H1 (cell line): ENCODE measurements around the gene VEPH1. TPM values are rescaled to one million over a fixed set of nuclear protein-coding genes. Genes with fewer than 3 reads are reported as not detected.

Source experiments
- CTCF ChIA-PET: fragments of 300-600 bp; sonication (Branson Sonifier 250); formaldehyde crosslinking; loops from one replicate; lab custom pipeline; 2021; ENCODE audit not compliant: partially characterized antibody; lab: Charles Lee
- POLR2A ChIA-PET: fragments of 300-600 bp; sonication (Branson Sonifier 250); formaldehyde crosslinking; loops from one replicate; lab custom pipeline; 2021; ENCODE audit warnings: inconsistent platforms; ENCODE audit not compliant: partially characterized antibody; lab: Charles Lee
- DNase-seq, 2 experiments: peaks; one replicate each; pipeline versions ENCODE4 v3.0.0 to v3.0.0-alpha.2; 2010 to 2022; ENCODE audit warnings: low spot score in 2 of 2, low read depth in 1 of 2, mixed read lengths in 1 of 2
- FAIRE-seq: peaks from 2 replicates; lab custom pipeline; 2011; peaks lifted over from hg19 to GRCh38; lab: Jason Lieb, UNC
- H2AFZ ChIP-seq: 2 replicates; pipeline ENCODE4 v1.8.1; 2012; ENCODE audit warnings: low read length, inconsistent platforms
- H2AK5ac ChIP-seq: 2 replicates; pipeline ENCODE4 v1.6.1; 2013; ENCODE audit warnings: low read depth, low read length
- H2BK120ac ChIP-seq: replicated peaks from 2 replicates; pipeline ENCODE3; 2013; ENCODE audit warnings: low read depth, low read length, inconsistent platforms
- H2BK12ac ChIP-seq: 2 replicates; pipeline ENCODE4 v1.6.1; 2013; ENCODE audit warnings: low read depth, low read length
- H2BK15ac ChIP-seq: 2 replicates; pipeline ENCODE4 v1.6.1; 2013; ENCODE audit warnings: low read length
- H2BK20ac ChIP-seq: 2 replicates; pipeline ENCODE4 v1.6.1; 2013; ENCODE audit warnings: low read length
- H2BK5ac ChIP-seq: 2 replicates; pipeline ENCODE4 v1.6.1; 2013; ENCODE audit warnings: low read depth, low read length
- H3K14ac ChIP-seq: 2 replicates; pipeline ENCODE4 v1.6.1; 2013; ENCODE audit warnings: inconsistent platforms; ENCODE audit not compliant: insufficient read length
- H3K18ac ChIP-seq: 2 replicates; pipeline ENCODE4 v1.6.1; 2013; ENCODE audit warnings: low read length; ENCODE audit errors: extremely low read depth
- H3K23ac ChIP-seq: 2 replicates; pipeline ENCODE4 v1.6.1; 2013; ENCODE audit warnings: inconsistent platforms; ENCODE audit not compliant: insufficient read length
- H3K23me2 ChIP-seq: 2 replicates; pipeline ENCODE4 v1.6.1; 2013; ENCODE audit warnings: low read depth, low read length
- H3K27ac ChIP-seq: 2 replicates; pipeline ENCODE4 v1.6.1; 2011; ENCODE audit warnings: low read depth, low read length, inconsistent platforms
- H3K27me3 ChIP-seq, 4 experiments: replicated peaks in 1 of 4; 1 replicate in 1 of 4; 2 replicates in 3 of 4; pipeline versions ENCODE4 v1.6.1 to v1.8.1; 2011 to 2013; ENCODE audit warnings: low read length in 3 of 4, mild to moderate bottlenecking in 3 of 4, inconsistent platforms in 2 of 4, mixed read lengths in 2 of 4, moderate library complexity in 1 of 4; ENCODE audit not compliant: control insufficient read depth in 3 of 4, insufficient read depth in 3 of 4; ENCODE audit errors: extremely low read depth in 1 of 4
- H3K36me3 ChIP-seq, 4 experiments: 2 replicates each; pipeline versions ENCODE4 v1.6.1 to v1.8.1; 2011 to 2013; ENCODE audit warnings: mild to moderate bottlenecking in 4 of 4, low read length in 3 of 4, moderate library complexity in 2 of 4, control low read depth in 1 of 4, inconsistent platforms in 1 of 4; ENCODE audit not compliant: insufficient read depth in 4 of 4, control insufficient read depth in 2 of 4
- H3K4ac ChIP-seq: replicated peaks from 2 replicates; pipeline ENCODE3; 2013; ENCODE audit warnings: low read length, low read depth, mixed read lengths, inconsistent platforms; ENCODE audit not compliant: insufficient read length
- H3K4me1 ChIP-seq, 4 experiments: replicated peaks in 1 of 4; 1 replicate in 1 of 4; 2 replicates in 3 of 4; pipeline versions ENCODE4 v1.6.1 to v1.8.1; 2011 to 2013; ENCODE audit warnings: low read length in 3 of 4, inconsistent platforms in 2 of 4, mixed read lengths in 1 of 4; ENCODE audit not compliant: insufficient read depth in 4 of 4, control insufficient read depth in 3 of 4
- H3K4me2 ChIP-seq, 2 experiments: 2 replicates each; pipeline versions ENCODE4 v1.6.1 to v1.8.1; 2011 to 2013; ENCODE audit warnings: low read depth in 2 of 2, low read length in 2 of 2, control low read depth in 1 of 2, inconsistent platforms in 1 of 2, mild to moderate bottlenecking in 1 of 2; ENCODE audit not compliant: insufficient read depth in 1 of 2
- H3K4me3 ChIP-seq, 4 experiments: fragments of 200-600, 300-600 bp in 1 of 4; sonication (generic), shearing (Covaris generic), sonication (Bioruptor Twin) in 1 of 4; 2 replicates each; pipeline versions ENCODE4 v1.5.1 to v1.8.1; 2011 to 2016; ENCODE audit warnings: low read length in 4 of 4, low read depth in 3 of 4, control low read depth in 2 of 4, inconsistent platforms in 2 of 4, mild to moderate bottlenecking in 2 of 4, mixed read lengths in 1 of 4, moderate library complexity in 1 of 4; ENCODE audit not compliant: insufficient read depth in 2 of 4; ENCODE audit errors: extremely low read depth in 1 of 4
- H3K56ac ChIP-seq: replicated peaks from 2 replicates; pipeline ENCODE3; 2013; ENCODE audit warnings: low read depth, mild to moderate bottlenecking, mixed read lengths, low read length, inconsistent platforms; ENCODE audit not compliant: insufficient read length
- H3K79me1 ChIP-seq: 2 replicates; pipeline ENCODE4 v1.6.1; 2013; ENCODE audit warnings: low read depth, low read length, control low read depth
- H3K79me2 ChIP-seq, 2 experiments: 2 replicates each; pipeline versions ENCODE4 v1.6.1 to v1.8.1; 2012 to 2013; ENCODE audit warnings: low read length in 2 of 2, mild to moderate bottlenecking in 2 of 2, inconsistent platforms in 1 of 2; ENCODE audit not compliant: insufficient read depth in 2 of 2, control insufficient read depth in 1 of 2
- H3K9ac ChIP-seq, 4 experiments: replicated peaks in 1 of 4; 1 replicate in 1 of 4; 2 replicates in 3 of 4; pipeline versions ENCODE4 v1.6.1 to v1.8.1; 2011 to 2013; ENCODE audit warnings: low read depth in 3 of 4, low read length in 3 of 4, control low read depth in 2 of 4, mild to moderate bottlenecking in 2 of 4, moderate library complexity in 2 of 4, inconsistent platforms in 1 of 4; ENCODE audit errors: extremely low read depth in 1 of 4
- H3K9me3 ChIP-seq, 2 experiments: 2 replicates each; pipeline versions ENCODE4 v1.6.1 to v1.8.1; 2012 to 2013; ENCODE audit warnings: mild to moderate bottlenecking in 2 of 2, moderate library complexity in 2 of 2, control low read depth in 1 of 2, inconsistent platforms in 1 of 2, low read depth in 1 of 2, low read length in 1 of 2, mixed read lengths in 1 of 2; ENCODE audit not compliant: insufficient read depth in 2 of 2
- H4K20me1 ChIP-seq, 2 experiments: replicated peaks in 1 of 2; 2 replicates each; pipeline versions ENCODE3 to v1.8.1; 2011 to 2013; ENCODE audit warnings: inconsistent platforms in 2 of 2, low read length in 2 of 2, mild to moderate bottlenecking in 1 of 2; ENCODE audit not compliant: insufficient read depth in 2 of 2, control insufficient read depth in 1 of 2
- H4K5ac ChIP-seq: 2 replicates; pipeline ENCODE4 v1.6.1; 2013; ENCODE audit warnings: low read length, low read depth, mixed read lengths, inconsistent platforms; ENCODE audit not compliant: insufficient read length
- H4K8ac ChIP-seq: 2 replicates; pipeline ENCODE4 v1.8.0; 2013; ENCODE audit warnings: mild to moderate bottlenecking, moderate library complexity, low read length, inconsistent platforms; ENCODE audit not compliant: insufficient read depth; ENCODE audit errors: extremely low read depth
- H4K91ac ChIP-seq: replicated peaks from 2 replicates; pipeline ENCODE3; 2013; ENCODE audit warnings: low read length, mixed read lengths, inconsistent platforms; ENCODE audit not compliant: insufficient read length
- CBX8 ChIP-seq: fragments of 300-800, 300-1000 bp; sonication (generic); IDR thresholded peaks from 2 replicates; pipeline ENCODE4 v1.7.1; 2016; ENCODE audit warnings: low read depth, low read length, borderline replicate concordance
- CHD2 ChIP-seq: IDR thresholded peaks from 2 replicates; pipeline ENCODE4 v1.6.1; 2012; ENCODE audit warnings: low read length, improper control_type of control experiment
- CTCF ChIP-seq, 3 experiments: IDR thresholded peaks; 1 replicate in 2 of 3; 2 replicates in 1 of 3; pipeline versions ENCODE4 v1.5.1 to v1.6.1; 2011; ENCODE audit warnings: low read length in 3 of 3, mild to moderate bottlenecking in 3 of 3, inconsistent platforms in 2 of 3, low read depth in 1 of 3, moderate library complexity in 1 of 3; ENCODE audit not compliant: insufficient read depth in 1 of 3; ENCODE audit errors: control extremely low read depth in 1 of 3
- EZH2 ChIP-seq: fragments of 200-600 bp; sonication (generic); IDR thresholded peaks from 2 replicates; pipeline ENCODE4 v1.7.1; 2012; ENCODE audit warnings: low read depth, mild to moderate bottlenecking, moderate library complexity, low read length, inconsistent platforms; ENCODE audit not compliant: severe bottlenecking
- HDAC6 ChIP-seq: IDR thresholded peaks from one replicate; pipeline ENCODE4 v1.7.1; 2012; ENCODE audit warnings: low read depth, mild to moderate bottlenecking, inconsistent platforms, low read length, moderate library complexity
- POU5F1 ChIP-seq: IDR thresholded peaks from 2 replicates; pipeline ENCODE4 v1.6.1; 2011; ENCODE audit warnings: low read depth, mild to moderate bottlenecking, low read length, moderate library complexity
- TBP ChIP-seq: IDR thresholded peaks from 2 replicates; pipeline ENCODE4 v1.6.1; 2011; ENCODE audit warnings: low read depth, low read length, improper control_type of control experiment
- TEAD4 ChIP-seq: IDR thresholded peaks from 2 replicates; pipeline ENCODE4 v1.6.1; 2012; ENCODE audit warnings: low read depth, low read length, inconsistent platforms, mixed read lengths
- WGBS, 2 experiments: shearing (Covaris generic) in 1 of 2; methylation state at CpG; one replicate each; pipeline versions ENCODE4 v1.1.6 to v1.1.7; 2013 to 2015; ENCODE audit warnings: low lambda C conversion rate in 2 of 2, mixed read lengths in 2 of 2, inconsistent platforms in 1 of 2, low coverage in 1 of 2, missing lambda C conversion rate in 1 of 2; ENCODE audit not compliant: insufficient replicate concordance in 2 of 2, insufficient coverage in 1 of 2, insufficient read length in 1 of 2; ENCODE audit errors: extremely low coverage in 1 of 2, missing lambda C conversion rate in 1 of 2; 5-methylcytosine and 5-hydroxymethylcytosine counted together
- polyA plus RNA-seq, 7 experiments: library from polyadenylated mRNA; depleted of rRNA in 3 of 7; stranded (reverse) in 5 of 7; unstranded in 2 of 7; fragments of >200 nt in 5 of 7; fragments of 200-250 nt in 2 of 7; gene quantifications; 1 replicate in 5 of 7; 2 replicates in 1 of 7; 4 replicates in 1 of 7; pipeline versions ENCODE4 v1.2.1 to v1.2.3, GENCODE V29; 2011 to 2013; ENCODE audit warnings: missing spikeins in 2 of 7, mixed read lengths in 2 of 7
- total RNA-seq: library from RNA; stranded (reverse); fragmentation: NEBNext Ultra II Directional; extraction: Animal tissue kit (Norgen Biotek cat#: 25700); gene quantifications from 2 replicates; pipeline ENCODE4 v1.2.1, GENCODE V29; 2021

VEPH1 gene
- total and polyA plus RNA-seq, 2 of the 8 experiments (the other 6 are each of a cell fraction or from before 2014, with no cell fraction given), result 12.0 to 18.3 TPM

GRCh38 chr3:157407769-157408168 lies 95.4 kb downstream of the VEPH1 start:
- CTCF ChIA-PET, result interaction anchor here (1.2 kb wide), 1 partner anchor 233 kb away, joined by 3 read pairs; no protein-coding TSS in a partner anchor
- Histone ChIP-seq H4K8ac (no peak overlapping the region), H2BK12ac (no peak overlapping the region)

More at GRCh38 chr3:157407769-157408168, 95.4 kb downstream of the VEPH1 start:
- no peak overlapping the region for H3K4me3 ChIP-seq
- no peak overlapping the region for H3K9ac ChIP-seq
- no peak overlapping the region for H2AFZ ChIP-seq
- no peak overlapping the region for H4K5ac ChIP-seq
- no peak for TF ChIP-seq POU5F1
- no peak for TF ChIP-seq CBX8
- TF ChIP-seq EZH2, result no peak
- no peak for TF ChIP-seq HDAC6
- TF ChIP-seq CHD2, result no peak
- no peak for TF ChIP-seq TBP
- no peak for TF ChIP-seq TEAD4
- TF ChIP-seq CTCF (IDR thresholded peaks at IDR 0.05; ENCODE audit: control extremely low read depth in 1 of 3, insufficient read depth in 1 of 3, low read depth in 1 of 3, low read length in 3 of 3), result no peak
- peaks cover 0 to 10% (median 0%) of the 10 kb centered on the region in 4 experiments; a peak in 2 of 7 replicates for H3K4me1 ChIP-seq
- no peak overlapping the region for H2BK120ac ChIP-seq
- no peak overlapping the region for H3K14ac ChIP-seq
- H4K91ac ChIP-seq, result no peak overlapping the region
- H2AK5ac ChIP-seq, result no peak overlapping the region
- no peak overlapping the region for H2BK15ac ChIP-seq
- no peak overlapping the region for H2BK20ac ChIP-seq
- no peaks in the 10 kb centered on the region for H3K79me1 ChIP-seq
- H3K23me2 ChIP-seq, result no peaks in the 10 kb centered on the region
- H3K4me2 ChIP-seq, result no peak overlapping the region
- DNase-seq (no peak), FAIRE-seq (no peak)
- 80% methylated on average over 3 of the region's 3 CpGs; no CpG with 5 or more reads in 1 of the 2 experiments for WGBS, 2 experiments
- no peak overlapping the region for H3K23ac ChIP-seq
- no peak overlapping the region for H3K27ac ChIP-seq
- H3K79me2 ChIP-seq, result no peaks in the 10 kb centered on the region
- POLR2A ChIA-PET, result no interaction called here
- no peaks in the 10 kb centered on the region for H3K36me3 ChIP-seq
- H3K18ac ChIP-seq, result no peak overlapping the region; the same call in 1 of the 2 replicates
- H3K9me3 ChIP-seq, result no peaks in the 10 kb centered on the region
- H3K27me3 ChIP-seq, result no peaks in the 10 kb centered on the region
- H4K20me1 ChIP-seq, result no peaks in the 10 kb centered on the region
- no peak overlapping the region for H2BK5ac ChIP-seq
- H3K56ac ChIP-seq, result no peak overlapping the region
- no peak overlapping the region for H3K4ac ChIP-seq
